Sigmoid colon (tissue), 7 donors: Measurements from ENCODE around the gene SBK3. TPM values are rescaled to one million over a fixed set of nuclear protein-coding genes. Genes with fewer than 3 reads are reported as not detected.

Source experiments
- DNase-seq: peaks from one replicate; pipeline ENCODE4 v3.0.0-alpha.2; 2019
- H3K27ac ChIP-seq, 4 donors: fragments of 200-600 bp; sonication (generic); one replicate each; pipeline ENCODE4 v1.5.1; 2016 to 2019; ENCODE audit warnings: mild to moderate bottlenecking in 1 of 4
- H3K27me3 ChIP-seq, 3 donors: fragments of 200-600 bp; sonication (generic); one replicate each; pipeline ENCODE4 v1.5.1; 2019; ENCODE audit warnings: mild to moderate bottlenecking in 1 of 3
- H3K36me3 ChIP-seq, 4 donors: fragments of 200-600 bp; sonication (generic); one replicate each; pipeline ENCODE4 v1.5.1; 2016 to 2019
- H3K4me1 ChIP-seq, 4 donors: fragments of 200-600 bp; sonication (generic); one replicate each; pipeline ENCODE4 v1.5.1; 2017 to 2019
- H3K4me3 ChIP-seq, 4 donors: fragments of 200-600 bp; sonication (generic); one replicate each; pipeline ENCODE4 v1.5.1; 2017 to 2019; ENCODE audit warnings: mild to moderate bottlenecking in 2 of 4, moderate library complexity in 1 of 4
- H3K9me3 ChIP-seq, 4 donors: fragments of 200-600 bp in 3 of 4; sonication (generic) in 3 of 4; one replicate each; pipeline versions ENCODE4 v1.5.1 to v1.6.1; 2013 to 2019
- CTCF ChIP-seq, 4 experiments: fragments of 450-650 bp in 3 of 4; fragments of 200-600 bp in 1 of 4; IDR thresholded peaks; one replicate each; pipeline ENCODE4 v1.5.1; 2016 to 2019; ENCODE audit warnings: antibody characterized with exemption in 4 of 4, mild to moderate bottlenecking in 3 of 4, moderate library complexity in 2 of 4
- EP300 ChIP-seq, 4 donors: sonication (generic); formaldehyde crosslinking; IDR thresholded peaks; one replicate each; pipeline ENCODE4 v1.6.1; 2017; ENCODE audit warnings: antibody characterized with exemption in 4 of 4
- POLR2A ChIP-seq, 2 donors: fragments of 450-650 bp; IDR thresholded peaks; one replicate each; pipeline ENCODE4 v1.6.1; 2016; ENCODE audit warnings: antibody characterized with exemption in 2 of 2, mild to moderate bottlenecking in 2 of 2, moderate library complexity in 2 of 2
- POLR2AphosphoS5 ChIP-seq, 4 donors: sonication (generic); formaldehyde crosslinking; IDR thresholded peaks; one replicate each; pipeline ENCODE4 v1.6.1; 2017; ENCODE audit warnings: antibody characterized with exemption in 4 of 4
- WGBS, 2 donors: extraction: QIAGEN DNeasy Blood & Tissue Kit; methylation state at CpG; one replicate each; pipeline ENCODE4 v1.1.7; 2013; 5-methylcytosine and 5-hydroxymethylcytosine counted together
- intact Hi-C: fragments of 100-400 bp; cut with DNase I; formaldehyde crosslinking; loops from one replicate; pipeline ENCODE4 v1.15.1; 2023
- polyA plus RNA-seq, 3 donors: library from polyadenylated mRNA; stranded (reverse); fragments of 200-250 nt; gene quantifications; one replicate each; pipeline ENCODE4 v1.2.3, GENCODE V29; 2013
- total RNA-seq, 4 donors: library from RNA; depleted of rRNA; stranded (reverse); fragments of >200 nt; gene quantifications; one replicate each; pipeline ENCODE4 v1.1.0, GENCODE V29; 2016
- donor health status: healthy with polysubstance abuse.
- donor health status: Bipolar disorder and iron deficiency.
- donor health status: healthy.

Gene SBK3
- total and polyA plus RNA-seq, 7 donors = 0.23 to 0.36 TPM; not detected in 5

DNA sequence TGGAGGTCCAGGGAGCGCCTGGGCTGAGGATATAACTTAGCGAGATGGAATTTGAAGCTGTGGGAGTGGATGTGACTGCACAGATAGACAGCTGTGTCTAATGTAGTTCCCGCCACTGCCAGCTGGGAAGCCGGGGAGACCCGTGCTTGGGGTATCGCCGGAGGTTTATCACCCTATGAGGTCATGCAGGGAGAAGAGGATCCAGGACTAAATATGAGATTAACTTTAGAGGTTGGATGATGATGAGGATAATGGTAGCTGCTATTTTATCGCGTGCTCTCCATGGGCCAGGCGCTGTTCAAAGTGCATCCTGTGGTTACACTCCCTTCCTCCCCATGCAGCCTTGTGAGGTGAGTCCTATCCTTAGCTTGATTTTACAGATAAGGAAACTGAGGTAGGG, 37.2 kb downstream of the SBK3 start:
- Histone ChIP-seq H3K27me3 (no peaks in the 10 kb centered on the region), H3K4me3 (no peak overlapping the region), H3K4me1 (peaks cover 0 to 15% (median 7%) of the 10 kb centered on the region in 4 donors), H3K36me3 (peaks cover 0 to 15% (median 2%) of the 10 kb centered on the region in 4 donors), H3K27ac (no peak overlapping the region), H3K9me3 (no peaks in the 10 kb centered on the region)
- WGBS, 2 donors = 63 to 68% methylated on average over 10 of the region's 10 CpGs
- intact Hi-C loops = loop anchor here (10.0 kb wide), 1 partner anchor 103 kb away; the partner anchor contains the start of gene UBE2S
- TF ChIP-seq EP300 (IDR thresholded peaks at IDR 0.05) = no peak
- no peak for DNase-seq

DNA sequence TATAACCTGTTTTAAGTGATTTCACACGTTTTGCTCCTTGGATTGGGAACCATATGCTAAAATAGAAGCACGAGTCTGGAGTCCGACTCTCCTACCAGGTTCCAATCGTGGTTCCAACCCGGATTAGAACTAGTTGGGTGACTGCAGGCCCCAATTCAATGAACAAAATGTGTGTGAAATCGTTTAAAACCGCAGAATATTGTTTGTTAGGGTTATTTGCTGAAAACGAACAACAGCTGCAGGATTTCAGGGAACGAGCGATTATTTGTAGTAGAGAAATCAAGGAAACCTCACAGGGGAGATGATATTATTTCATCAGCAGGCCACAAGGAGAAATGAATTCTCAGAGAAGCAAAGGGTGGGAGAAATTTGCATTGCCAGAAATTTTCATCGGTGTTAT, 40.4 kb downstream of the SBK3 start:
- intact Hi-C loops = loop anchor here (1.0 to 10.0 kb wide), 3 partner anchors 37 to 363 kb away; partner anchors contain the start of gene UBE2S
- DNase-seq = no peak
- TF ChIP-seq CTCF (IDR thresholded peaks at IDR 0.05) = no peak
- no peak for TF ChIP-seq EP300 (IDR thresholded peaks at IDR 0.05)
- no peak for TF ChIP-seq POLR2A (IDR thresholded peaks at IDR 0.05)
- no peak for TF ChIP-seq POLR2AphosphoS5 (IDR thresholded peaks at IDR 0.05)
- Histone ChIP-seq H3K9me3 (no peaks in the 10 kb centered on the region), H3K27me3 (no peaks in the 10 kb centered on the region), H3K4me1 (peaks cover 0 to 15% (median 7%) of the 10 kb centered on the region in 4 donors), H3K4me3 (no peak overlapping the region), H3K36me3 (peaks cover 11 to 31% (median 17%) of the 10 kb centered on the region in 4 donors), H3K27ac (no peak overlapping the region)
- WGBS, 2 donors = 84 to 85% methylated on average over 11 of the region's 11 CpGs

GRCh38 chr19:55504252-55504603, 41.1 kb downstream of the SBK3 start:
- peaks cover 11 to 34% (median 19%) of the 10 kb centered on the region in 4 donors for H3K36me3 ChIP-seq
- no peaks in the 10 kb centered on the region for H3K9me3 ChIP-seq
- intact Hi-C loops = loop anchor here (1.0 to 10.0 kb wide), 3 partner anchors 36 to 362 kb away; partner anchors contain the start of gene UBE2S
- peak overlapping the region; percentile 78 to 89 (median 89) for H3K27ac ChIP-seq
- peaks cover 0 to 15% (median 7%) of the 10 kb centered on the region in 4 donors for H3K4me1 ChIP-seq
- peak overlapping the region; percentile 34 to 54 (median 46) for H3K4me3 ChIP-seq
- H3K27me3 ChIP-seq = no peaks in the 10 kb centered on the region
- DNase-seq = no peak
- WGBS, 2 donors = 24 to 32% methylated on average over 13 of the region's 13 CpGs
- TF ChIP-seq POLR2A (IDR thresholded peaks at IDR 0.05) = no peak
- TF ChIP-seq POLR2AphosphoS5 (IDR thresholded peaks at IDR 0.05) = no peak
- no peak for TF ChIP-seq EP300 (IDR thresholded peaks at IDR 0.05)
- no peak for TF ChIP-seq CTCF (IDR thresholded peaks at IDR 0.05)

- TF ChIP-seq EP300 (IDR thresholded peaks at IDR 0.05) (no peak), CTCF (IDR thresholded peaks at IDR 0.05) (peak; percentile 98 to 99 (median 99)), POLR2AphosphoS5 (IDR thresholded peaks at IDR 0.05) (peak in 3 of 4 donors; percentile 27 to 46 (median 37))
- Histone ChIP-seq H3K4me1 (peaks cover 0 to 19% (median 10%) of the 10 kb centered on the region in 4 donors), H3K4me3 (peak overlapping the region; percentile 34 to 54 (median 46)), H3K27me3 (no peaks in the 10 kb centered on the region), H3K27ac (peak overlapping the region; percentile 78 to 89 (median 89)), H3K36me3 (peaks cover 11 to 34% (median 19%) of the 10 kb centered on the region in 4 donors), H3K9me3 (no peaks in the 10 kb centered on the region)
- intact Hi-C loops = loop anchor here (1.0 to 10.0 kb wide), 3 partner anchors 35 to 361 kb away; partner anchors contain the start of gene UBE2S
- DNase-seq = peak; percentile 97
- 12 to 25% methylated on average over 64 of the region's 64 CpGs for WGBS, 2 donors
These were observed 41.7 kb downstream of the SBK3 start for GRCh38 chr19:55503502-55504251.

GRCh38 chr19:55503157-55503501, 42.2 kb downstream of the SBK3 start:
- Histone ChIP-seq H3K36me3 (peaks cover 11 to 38% (median 19%) of the 10 kb centered on the region in 4 donors), H3K27ac (peak overlapping the region in 2 of 4 donors; percentile 78 to 89), H3K9me3 (no peaks in the 10 kb centered on the region), H3K4me3 (no peak overlapping the region), H3K27me3 (no peaks in the 10 kb centered on the region), H3K4me1 (peaks cover 0 to 25% (median 13%) of the 10 kb centered on the region in 4 donors)
- 81 to 83% methylated on average over 17 of the region's 17 CpGs for WGBS, 2 donors
- intact Hi-C loops = loop anchor here (5.0 to 10.0 kb wide), 2 partner anchors 98 to 361 kb away; partner anchors contain the start of gene UBE2S
- no peak for DNase-seq
- TF ChIP-seq EP300 (IDR thresholded peaks at IDR 0.05) (no peak), CTCF (IDR thresholded peaks at IDR 0.05) (no peak), POLR2AphosphoS5 (IDR thresholded peaks at IDR 0.05) (no peak), POLR2A (IDR thresholded peaks at IDR 0.05) (no peak)
